H9 (cell line): ENCODE measurements around the gene RAB17. TPM values are rescaled to one million over a fixed set of nuclear protein-coding genes. Genes with fewer than 3 reads are reported as not detected.

ENCODE experiments used
- DNase-seq: peaks from one replicate; pipeline ENCODE4 v3.0.0-alpha.2; 2017
- H2AFZ ChIP-seq: one replicate; pipeline ENCODE4 v1.6.1; 2013; ENCODE audit warnings: mild to moderate bottlenecking, low read length, control low read depth, moderate library complexity
- H2AK5ac ChIP-seq: 2 replicates; pipeline ENCODE4 v1.6.1; 2013; ENCODE audit warnings: low read length, control low read depth, mixed read lengths; ENCODE audit not compliant: insufficient read length
- H2BK120ac ChIP-seq: one replicate; pipeline ENCODE4 v1.6.1; 2013; ENCODE audit warnings: low read depth, mild to moderate bottlenecking, low read length, control low read depth, inconsistent platforms; ENCODE audit not compliant: poor library complexity, severe bottlenecking
- H2BK12ac ChIP-seq: 2 replicates; pipeline ENCODE4 v1.6.1; 2013; ENCODE audit warnings: low read length, control low read depth, mixed read lengths, low read depth; ENCODE audit not compliant: insufficient read length
- H2BK15ac ChIP-seq: 2 replicates; pipeline ENCODE4 v1.6.1; 2013; ENCODE audit warnings: low read depth, low read length, control low read depth
- H2BK20ac ChIP-seq: one replicate; pipeline ENCODE4 v1.6.1; 2013; ENCODE audit warnings: low read depth, mild to moderate bottlenecking, low read length, control low read depth, inconsistent platforms; ENCODE audit not compliant: poor library complexity, severe bottlenecking
- H2BK5ac ChIP-seq: 2 replicates; pipeline ENCODE4 v1.6.1; 2013; ENCODE audit warnings: low read length, control low read depth, mixed read lengths; ENCODE audit not compliant: insufficient read length
- H3K14ac ChIP-seq: 2 replicates; pipeline ENCODE4 v1.6.1; 2013; ENCODE audit warnings: low read length, control low read depth; ENCODE audit not compliant: insufficient read depth
- H3K18ac ChIP-seq: 2 replicates; pipeline ENCODE4 v1.6.1; 2013; ENCODE audit warnings: low read depth, mild to moderate bottlenecking, mixed read lengths, low read length, control low read depth; ENCODE audit not compliant: insufficient read length
- H3K23ac ChIP-seq: 2 replicates; pipeline ENCODE4 v1.6.1; 2013; ENCODE audit warnings: low read length, control low read depth, mixed read lengths, low read depth; ENCODE audit not compliant: insufficient read length
- H3K23me2 ChIP-seq: 2 replicates; pipeline ENCODE4 v1.6.1; 2013; ENCODE audit warnings: low read depth, mild to moderate bottlenecking, mixed read lengths, low read length, control low read depth; ENCODE audit not compliant: insufficient read length, poor library complexity, severe bottlenecking
- H3K27ac ChIP-seq: 2 replicates; pipeline ENCODE4 v1.5.1; 2013; ENCODE audit warnings: low read length, control low read depth, mixed read lengths, low read depth; ENCODE audit not compliant: insufficient read length
- H3K27me3 ChIP-seq: 2 replicates; pipeline ENCODE4 v1.6.1; 2013; ENCODE audit warnings: low read length, control low read depth, inconsistent platforms; ENCODE audit not compliant: insufficient read depth
- H3K4ac ChIP-seq: 2 replicates; pipeline ENCODE4 v1.6.1; 2013; ENCODE audit warnings: low read depth, mild to moderate bottlenecking, control low read depth, inconsistent platforms, low read length, moderate library complexity
- H3K4me1 ChIP-seq: 2 replicates; pipeline ENCODE4 v1.6.1; 2013; ENCODE audit warnings: low read length, control low read depth, inconsistent platforms; ENCODE audit not compliant: insufficient read depth
- H3K4me2 ChIP-seq: 2 replicates; pipeline ENCODE4 v1.6.1; 2013; ENCODE audit warnings: low read length, control low read depth, mixed read lengths; ENCODE audit not compliant: insufficient read length, insufficient read depth
- H3K56ac ChIP-seq: 2 replicates; pipeline ENCODE4 v1.6.1; 2013; ENCODE audit warnings: low read depth, mild to moderate bottlenecking, mixed read lengths, low read length, control low read depth; ENCODE audit not compliant: insufficient read length
- H3K79me1 ChIP-seq: 2 replicates; pipeline ENCODE4 v1.6.1; 2013; ENCODE audit warnings: low read depth, mild to moderate bottlenecking, moderate library complexity, low read length, control low read depth, inconsistent platforms; ENCODE audit not compliant: insufficient read depth, poor library complexity, severe bottlenecking
- H3K79me2 ChIP-seq: 2 replicates; pipeline ENCODE4 v1.6.1; 2013; ENCODE audit warnings: low read length, control low read depth, inconsistent platforms; ENCODE audit not compliant: insufficient read depth
- H3K9ac ChIP-seq: 2 replicates; pipeline ENCODE4 v1.6.1; 2013; ENCODE audit warnings: low read length, control low read depth, mixed read lengths; ENCODE audit not compliant: insufficient read length; ENCODE audit errors: extremely low read depth
- H3K9me3 ChIP-seq: one replicate; pipeline ENCODE4 v1.6.1; 2013; ENCODE audit warnings: low read depth, low read length, inconsistent platforms; ENCODE audit not compliant: control insufficient read depth
- H3T11ph ChIP-seq: one replicate; pipeline ENCODE4 v1.6.1; 2013; ENCODE audit warnings: mild to moderate bottlenecking, low read length, control low read depth, inconsistent platforms
- H4K20me1 ChIP-seq: one replicate; pipeline ENCODE4 v1.6.1; 2013; ENCODE audit not compliant: control insufficient read depth, insufficient read length, insufficient read depth
- H4K5ac ChIP-seq: 2 replicates; pipeline ENCODE4 v1.6.1; 2013; ENCODE audit warnings: low read depth, mild to moderate bottlenecking, mixed read lengths, low read length, control low read depth; ENCODE audit not compliant: insufficient read length
- H4K8ac ChIP-seq: replicated peaks from 2 replicates; pipeline ENCODE4 v1.6.1; 2013; ENCODE audit warnings: low read length, control low read depth, mixed read lengths, low read depth; ENCODE audit not compliant: insufficient read length
- H4K91ac ChIP-seq: 2 replicates; pipeline ENCODE4 v1.6.1; 2013; ENCODE audit warnings: low read depth, mild to moderate bottlenecking, moderate library complexity, mixed read lengths, low read length, control low read depth; ENCODE audit not compliant: insufficient read length
- H3K27ac Mint-ChIP-seq, 3 experiments: 2 replicates in 2 of 3; 3 replicates in 1 of 3; pipeline ENCODE4 v1.8.0; 2020 to 2021; ENCODE audit warnings: mixed read lengths in 3 of 3, mild to moderate bottlenecking in 1 of 3, moderate library complexity in 1 of 3
- H3K27me3 Mint-ChIP-seq: 2 replicates; pipeline ENCODE4 v1.8.0; 2021; ENCODE audit warnings: low read depth, mild to moderate bottlenecking, moderate library complexity, mixed read lengths
- H3K36me3 Mint-ChIP-seq, 3 experiments: 2 replicates in 2 of 3; 3 replicates in 1 of 3; pipeline ENCODE4 v1.8.0; 2020 to 2021; ENCODE audit warnings: low read depth in 3 of 3, mixed read lengths in 3 of 3; ENCODE audit not compliant: insufficient read depth in 1 of 3
- H3K4me1 Mint-ChIP-seq, 2 experiments: 2 replicates each; pipeline ENCODE4 v1.8.0; 2020; ENCODE audit warnings: mixed read lengths in 2 of 2
- H3K4me3 Mint-ChIP-seq, 2 experiments: 2 replicates in 1 of 2; 3 replicates in 1 of 2; pipeline ENCODE4 v1.8.0; 2020 to 2021; ENCODE audit warnings: mild to moderate bottlenecking in 2 of 2, mixed read lengths in 2 of 2, moderate library complexity in 1 of 2
- H3K9me3 Mint-ChIP-seq, 2 experiments: 2 replicates in 1 of 2; 3 replicates in 1 of 2; pipeline ENCODE4 v1.8.0; 2020; ENCODE audit warnings: mild to moderate bottlenecking in 2 of 2, mixed read lengths in 2 of 2, moderate library complexity in 1 of 2
- CTCF ChIP-seq: fragments of 200-600 bp; sonication (generic); conservative IDR thresholded peaks from 3 replicates; pipeline ENCODE4 v1.8.0; 2021; ENCODE audit warnings: antibody characterized with exemption, mild to moderate bottlenecking
- WGBS: extraction: QIAGEN DNeasy Blood & Tissue Kit; methylation state at CpG from one replicate; pipeline ENCODE4 v1.1.7; 2013; ENCODE audit warnings: missing lambda C conversion rate, low lambda C conversion rate, mixed read lengths; ENCODE audit not compliant: insufficient read length; ENCODE audit errors: extremely low coverage; 5-methylcytosine and 5-hydroxymethylcytosine counted together
- total RNA-seq: library from RNA; stranded (reverse); gene quantifications from 2 replicates; pipeline ENCODE4 v1.2.1, GENCODE V29; 2021

Gene RAB17
- total RNA-seq, 1 experiment from 2014 or later, result 31.9 TPM

GRCh38 chr2:237592425-237592980, 2.0 kb upstream of the RAB17 start:
- Histone ChIP-seq H3K79me2 (peaks cover 25% of the 10 kb centered on the region; the same call in 1 of the 2 replicates), H3K9me3 (no peaks in the 10 kb centered on the region), H4K8ac (no peak overlapping the region), H3K27me3 (no peaks in the 10 kb centered on the region), H3K14ac (no peak overlapping the region), H3K4ac (no peak overlapping the region), H3K9ac (no peak overlapping the region), H2BK15ac (no peak overlapping the region), H4K20me1 (no peaks in the 10 kb centered on the region), H2BK12ac (no peak overlapping the region), H4K91ac (no peak overlapping the region), H3K56ac (no peak overlapping the region), H3K4me1 (peaks cover 14% of the 10 kb centered on the region; the same call in 1 of the 2 replicates), H3K79me1 (peaks cover under 1% of the 10 kb centered on the region), H3K4me2 (no peak overlapping the region), H3K23ac (no peak overlapping the region), H3K18ac (no peak overlapping the region), H3K23me2 (peaks cover 4% of the 10 kb centered on the region), H2AFZ (no peak overlapping the region), H3T11ph (no peak overlapping the region), H2BK120ac (no peak overlapping the region), H3K27ac (no peak overlapping the region), H2BK5ac (no peak overlapping the region), H2BK20ac (no peak overlapping the region), H4K5ac (no peak overlapping the region), H2AK5ac (no peak overlapping the region)
- H3K4me1 Mint-ChIP-seq, result peaks cover 69 to 79% of the 10 kb centered on the region in 2 experiments
- 0 out of 5 replicates have a peak, but pooled peaks cover 0 to 4% of the 10 kb centered on the region in 2 experiments for H3K9me3 Mint-ChIP-seq
- peaks cover 2% of the 10 kb centered on the region; the same call in 1 of the 2 replicates for H3K27me3 Mint-ChIP-seq
- DNase-seq, result no peak
- H3K4me3 Mint-ChIP-seq, result no peak overlapping the region; a peak in 1 of 5 replicates
- peaks cover 0 to 7% (median 1%) of the 10 kb centered on the region in 3 experiments; a peak in 5 of 7 replicates for H3K36me3 Mint-ChIP-seq
- WGBS, result no CpG with 5 or more reads among the region's 18 CpGs
- H3K27ac Mint-ChIP-seq, result peak overlapping the region in 1 of 3 experiments; percentile 83; a peak in 1 of 7 replicates
- TF ChIP-seq CTCF, result no peak
